Endothelial cell of umbilical vein (primary cell): Measurements from ENCODE around the gene ROPN1. TPM values are rescaled to one million over a fixed set of nuclear protein-coding genes. Genes with fewer than 3 reads are reported as not detected.

ENCODE experiments used
- BruUV-seq: library from RNA; stranded (reverse); fragments of 400-500 nt; replicated peaks from 2 replicates; lab custom pipeline; 2021; lab: Mats Ljungman, UMichigan
- CTCF ChIA-PET: fragments of 300-600, 350-600 bp; sonication (Branson Sonifier 250); formaldehyde crosslinking; loops from one replicate; lab custom pipeline; 2021; ENCODE audit warnings: antibody characterized with exemption, inconsistent platforms; lab: Charles Lee
- POLR2A ChIA-PET: fragments of 300-600, 350-600 bp; sonication (Branson Sonifier 250); formaldehyde crosslinking; loops from one replicate; lab custom pipeline; 2021; ENCODE audit warnings: antibody characterized with exemption, inconsistent platforms; lab: Charles Lee
- DNase-seq: peaks from one replicate; pipeline ENCODE4 v3.0.0-alpha.2; 2011; ENCODE audit warnings: low read depth, low spot score
- FAIRE-seq: peaks from 2 replicates; lab custom pipeline; 2011; peaks lifted over from hg19 to GRCh38; lab: Jason Lieb, UNC
- H2AFZ ChIP-seq: 2 replicates; pipeline ENCODE4 v1.6.0; 2012; ENCODE audit warnings: low read depth, low read length, control low read depth, inconsistent platforms
- H3K27ac ChIP-seq: 2 replicates; pipeline ENCODE4 v1.5.1; 2011; ENCODE audit warnings: low read depth, mild to moderate bottlenecking, control low read depth, low read length, moderate library complexity; ENCODE audit not compliant: insufficient read depth
- H3K27me3 ChIP-seq, 2 experiments: 2 replicates each; pipeline versions ENCODE4 v1.6.0 to v1.6.1; 2011; ENCODE audit warnings: low read length in 2 of 2, mixed read lengths in 1 of 2; ENCODE audit not compliant: control insufficient read depth in 2 of 2, insufficient read depth in 2 of 2
- H3K36me3 ChIP-seq, 2 experiments: 2 replicates in 1 of 2; 3 replicates in 1 of 2; pipeline ENCODE4 v1.5.1; 2011; ENCODE audit warnings: low read length in 2 of 2, mild to moderate bottlenecking in 1 of 2, moderate library complexity in 1 of 2; ENCODE audit not compliant: control insufficient read depth in 2 of 2, insufficient read depth in 2 of 2; ENCODE audit errors: extremely low read depth in 1 of 2
- H3K4me1 ChIP-seq: 3 replicates; pipeline ENCODE4 v1.5.1; 2011; ENCODE audit warnings: mild to moderate bottlenecking, low read length; ENCODE audit not compliant: control insufficient read depth, insufficient read depth; ENCODE audit errors: extremely low read depth
- H3K4me2 ChIP-seq: 2 replicates; pipeline ENCODE4 v1.6.1; 2011; ENCODE audit warnings: low read length, control low read depth, mixed read lengths; ENCODE audit not compliant: insufficient read depth
- H3K4me3 ChIP-seq, 3 experiments: fragments of 200-600 bp in 1 of 3; sonication (generic), shearing (Covaris generic) in 1 of 3; replicated peaks in 1 of 3; 2 replicates each; pipeline ENCODE4 v1.5.1; 2011 to 2016; ENCODE audit warnings: control low read depth in 3 of 3, low read length in 3 of 3, mild to moderate bottlenecking in 2 of 3, inconsistent platforms in 1 of 3, low read depth in 1 of 3, moderate library complexity in 1 of 3; ENCODE audit not compliant: insufficient read depth in 1 of 3
- H3K79me2 ChIP-seq: 2 replicates; pipeline ENCODE4 v1.6.0; 2012; ENCODE audit warnings: low read length, inconsistent platforms; ENCODE audit not compliant: control insufficient read depth, insufficient read depth
- H3K9ac ChIP-seq: replicated peaks from 2 replicates; pipeline ENCODE3; 2011; ENCODE audit warnings: low read length, control low read depth; ENCODE audit not compliant: insufficient read depth; ENCODE audit errors: extremely low read depth
- H3K9me1 ChIP-seq: replicated peaks from 3 replicates; pipeline ENCODE4 v1.6.0; 2011; ENCODE audit warnings: mild to moderate bottlenecking, low read length; ENCODE audit not compliant: control insufficient read depth, insufficient read depth; ENCODE audit errors: extremely low read depth
- H3K9me3 ChIP-seq: replicated peaks from 2 replicates; pipeline ENCODE4 v1.5.1; 2012; ENCODE audit warnings: low read length, inconsistent platforms; ENCODE audit not compliant: control insufficient read depth, insufficient read depth
- H4K20me1 ChIP-seq: replicated peaks from 2 replicates; pipeline ENCODE3; 2011; ENCODE audit warnings: mild to moderate bottlenecking, low read length; ENCODE audit not compliant: control insufficient read depth, insufficient read depth; ENCODE audit errors: extremely low read depth
- CTCF ChIP-seq, 2 donors: IDR thresholded peaks; 1 replicate in 1 of 2; 2 replicates in 1 of 2; pipeline ENCODE4 v1.5.1; 2011; ENCODE audit warnings: low read length in 2 of 2, mild to moderate bottlenecking in 2 of 2, moderate library complexity in 2 of 2, control low read depth in 1 of 2, inconsistent platforms in 1 of 2, low read depth in 1 of 2; ENCODE audit not compliant: insufficient read depth in 1 of 2; ENCODE audit errors: extremely low read depth in 1 of 2
- EZH2 ChIP-seq: IDR thresholded peaks from 2 replicates; pipeline ENCODE4 v1.6.1; 2012; ENCODE audit warnings: borderline replicate concordance, low read depth, mild to moderate bottlenecking, moderate library complexity, low read length, inconsistent platforms; ENCODE audit not compliant: severe bottlenecking
- FOS ChIP-seq: IDR thresholded peaks from 2 replicates; pipeline ENCODE4 v1.6.1; 2011; ENCODE audit warnings: mild to moderate bottlenecking, low read length, moderate library complexity, borderline replicate concordance; ENCODE audit not compliant: insufficient read depth
- JUN ChIP-seq: IDR thresholded peaks from 2 replicates; pipeline ENCODE4 v1.6.1; 2011; ENCODE audit warnings: borderline replicate concordance, low read depth; ENCODE audit not compliant: insufficient read length, insufficient read depth
- MYC ChIP-seq: IDR thresholded peaks from one replicate; pipeline ENCODE4 v1.6.1; 2011; ENCODE audit warnings: mild to moderate bottlenecking, low read depth, low read length
- POLR2A ChIP-seq: IDR thresholded peaks from 2 replicates; pipeline ENCODE4 v1.6.1; 2012; ENCODE audit warnings: low read depth, mild to moderate bottlenecking, control low read depth, low read length
- POLR2AphosphoS5 ChIP-seq: IDR thresholded peaks from 2 replicates; pipeline ENCODE4 v1.6.1; 2012; ENCODE audit warnings: low read depth, mild to moderate bottlenecking, control low read depth, low read length, moderate library complexity; ENCODE audit not compliant: insufficient read depth
- dilution Hi-C: fragments of 300-500 bp; cut with MboI; formaldehyde crosslinking; loops from one replicate; pipeline ENCODE4 v1.15.0; 2019; ENCODE audit warnings: low sequenced_read_pairs; ENCODE audit not compliant: extremely low pct_ligation_motif_present
- intact Hi-C: fragments of 100-400 bp; cut with micrococcal nuclease; formaldehyde crosslinking; loops from one replicate; pipeline ENCODE4 v1.10.0; 2022
- polyA plus RNA-seq, 4 experiments: library from polyadenylated mRNA; depleted of rRNA in 3 of 4; stranded (reverse) in 3 of 4; unstranded in 1 of 4; fragments of >200 nt; gene quantifications; 2 replicates each; pipeline versions ENCODE4 v1.2.1 to v1.2.3, GENCODE V29; 2011 to 2012; ENCODE audit warnings: missing spikeins in 1 of 4
- total RNA-seq: library from RNA; stranded (reverse); gene quantifications from 2 replicates; pipeline ENCODE4 v1.2.3, GENCODE V29; 2021
- TF ChIP-seq, protein P1 (sequence below): IDR thresholded peaks from 2 replicates; pipeline ENCODE4 v1.6.1; 2011; ENCODE audit not compliant: insufficient read depth, insufficient read length

ROPN1 gene
- total and polyA plus RNA-seq, 2 donors (not counting 3 experiments of a cell fraction or from before 2014, with no cell fraction given), result not detected

GRCh38 chr3:123920383-123920782 lies 71.5 kb downstream of the ROPN1 start:
- intact Hi-C loops (no loop called here), dilution Hi-C loops (no loop called here)
- Histone ChIP-seq H3K9me1 (no peaks in the 10 kb centered on the region), H2AFZ (no peak overlapping the region), H3K27ac (no peak overlapping the region), H3K27me3 (no peaks in the 10 kb centered on the region), H3K9ac (no peak overlapping the region), H3K79me2 (no peaks in the 10 kb centered on the region), H3K4me3 (no peak overlapping the region), H3K36me3 (peaks cover 0 to 3% of the 10 kb centered on the region in 2 experiments), H3K9me3 (no peaks in the 10 kb centered on the region), H3K4me2 (no peak overlapping the region), H3K4me1 (no peaks in the 10 kb centered on the region), H4K20me1 (no peaks in the 10 kb centered on the region)
- FAIRE-seq, result no peak
- BruUV-seq, result no TSS peak
- ChIA-PET CTCF (no interaction called here), POLR2A (no interaction called here)
- TF ChIP-seq CTCF (IDR thresholded peaks at IDR 0.05; ENCODE audit: extremely low read depth in 1 of 2, insufficient read depth in 1 of 2, low read depth in 1 of 2, low read length in 2 of 2) (no peak), EZH2 (no peak), FOS (no peak), JUN (no peak), MYC (no peak)
- TF ChIP-seq, protein P1, sequence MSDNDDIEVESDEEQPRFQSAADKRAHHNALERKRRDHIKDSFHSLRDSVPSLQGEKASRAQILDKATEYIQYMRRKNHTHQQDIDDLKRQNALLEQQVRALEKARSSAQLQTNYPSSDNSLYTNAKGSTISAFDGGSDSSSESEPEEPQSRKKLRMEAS, result no peak
- no peak for DNase-seq

DNA sequence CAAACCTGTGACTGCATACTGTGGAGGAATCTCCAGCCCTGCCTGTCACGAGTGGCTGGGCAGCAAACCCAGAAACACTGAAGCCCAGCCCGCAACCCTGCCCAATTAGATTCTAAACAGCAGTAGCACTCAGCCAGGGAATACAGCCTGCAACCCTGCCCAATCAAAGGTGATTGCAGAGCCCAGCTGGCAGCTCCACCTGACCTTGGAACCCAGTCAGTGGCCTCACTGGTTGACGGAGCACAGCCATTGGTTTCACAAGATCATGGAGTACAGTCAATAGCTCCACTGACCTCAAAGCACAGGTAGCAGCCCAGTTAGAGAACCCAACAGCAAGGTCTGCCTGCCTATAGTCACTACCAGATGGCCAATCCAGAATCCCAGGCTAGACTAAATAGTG lies 72.6 kb downstream of the ROPN1 start:
- Histone ChIP-seq H3K4me2 (no peak overlapping the region), H4K20me1 (no peaks in the 10 kb centered on the region), H2AFZ (no peak overlapping the region), H3K9ac (no peak overlapping the region), H3K27me3 (no peaks in the 10 kb centered on the region), H3K4me3 (no peak overlapping the region), H3K27ac (no peak overlapping the region), H3K36me3 (peaks cover 0 to 4% of the 10 kb centered on the region in 2 experiments), H3K79me2 (no peaks in the 10 kb centered on the region), H3K9me1 (no peaks in the 10 kb centered on the region), H3K4me1 (no peaks in the 10 kb centered on the region), H3K9me3 (no peaks in the 10 kb centered on the region)
- BruUV-seq, result no TSS peak
- ChIA-PET POLR2A (no interaction called here), CTCF (no interaction called here)
- no peak for TF ChIP-seq POLR2A
- no peak for TF ChIP-seq POLR2AphosphoS5
- TF ChIP-seq CTCF (IDR thresholded peaks at IDR 0.05; ENCODE audit: extremely low read depth in 1 of 2, insufficient read depth in 1 of 2, low read depth in 1 of 2, low read length in 2 of 2), result no peak
- intact Hi-C loops (no loop called here), dilution Hi-C loops (no loop called here)
- DNase-seq (no peak), FAIRE-seq (no peak)
